PC-3 (cell line): ENCODE measurements around the gene SULT1E1. TPM values are rescaled to one million over a fixed set of nuclear protein-coding genes. Genes with fewer than 3 reads are reported as not detected.

Experiments
- ATAC-seq: fragments of 200-7000 bp; cut with Tn5 transposase; 2 replicates; pipeline ENCODE4 v1.9.1; 2020; ENCODE audit warnings: mild to moderate bottlenecking, moderate library complexity
- BruUV-seq: library from RNA; stranded (reverse); fragments of 400-500 nt; replicated peaks from 2 replicates; lab custom pipeline; 2021; lab: Mats Ljungman, UMichigan
- CTCF ChIA-PET: fragments of 300-600 bp; sonication (Branson Sonifier 250); formaldehyde crosslinking; loops from one replicate; lab custom pipeline; 2022; ENCODE audit warnings: antibody characterized with exemption; lab: Charles Lee
- POLR2A ChIA-PET: fragments of 300-600 bp; sonication (Branson Sonifier 250); formaldehyde crosslinking; loops from one replicate; lab custom pipeline; 2022; ENCODE audit warnings: antibody characterized with exemption; ENCODE audit not compliant: unreplicated experiment; lab: Charles Lee
- DNase-seq: peaks from one replicate; pipeline ENCODE4 v3.0.0-alpha.2; 2015
- H2AFZ ChIP-seq: fragments of 300-600 bp; sonication (generic); 2 replicates; pipeline ENCODE4 v1.6.0; 2016; ENCODE audit warnings: antibody characterized with exemption, low read length
- H3F3A ChIP-seq: fragments of 300-600 bp; sonication (generic); one replicate; pipeline ENCODE4 v1.6.0; 2017; ENCODE audit warnings: antibody characterized with exemption, low read length, control low read depth, mild to moderate bottlenecking; ENCODE audit not compliant: unreplicated experiment
- H3K27ac ChIP-seq: fragments of 300-600 bp; sonication (generic); 2 replicates; pipeline ENCODE4 v1.5.1; 2016; ENCODE audit warnings: mild to moderate bottlenecking, low read length
- H3K27me3 ChIP-seq: fragments of 300-600 bp; sonication (generic); 2 replicates; pipeline ENCODE4 v1.6.1; 2016; ENCODE audit warnings: low read length, mixed read lengths
- H3K36me3 ChIP-seq: fragments of 300-600 bp; sonication (generic); 2 replicates; pipeline ENCODE4 v1.6.1; 2016; ENCODE audit warnings: low read depth, mixed run types, low read length, mixed read lengths
- H3K4me1 ChIP-seq: fragments of 300-600 bp; sonication (generic); 2 replicates; pipeline ENCODE4 v1.5.1; 2016; ENCODE audit warnings: low read length; ENCODE audit not compliant: insufficient read depth
- H3K4me2 ChIP-seq: fragments of 300-600 bp; sonication (generic); 2 replicates; pipeline ENCODE4 v1.6.0; 2016; ENCODE audit warnings: low read length
- H3K4me3 ChIP-seq: fragments of 300-600 bp; sonication (generic); 2 replicates; pipeline ENCODE4 v1.5.1; 2016; ENCODE audit warnings: mild to moderate bottlenecking, low read length, mixed read lengths
- H3K79me2 ChIP-seq: fragments of 300-600 bp; sonication (generic); 2 replicates; pipeline ENCODE4 v1.6.1; 2017; ENCODE audit warnings: low read length, mixed read lengths
- H3K9ac ChIP-seq: fragments of 300-600 bp; sonication (generic); 2 replicates; pipeline ENCODE4 v1.6.0; 2016; ENCODE audit warnings: mild to moderate bottlenecking, low read length
- H3K9me2 ChIP-seq: fragments of 300-600 bp; sonication (generic); replicated peaks from 2 replicates; pipeline ENCODE4 v1.6.1; 2016; ENCODE audit warnings: mixed run types, low read length, mixed read lengths
- H3K9me3 ChIP-seq: fragments of 300-600 bp; sonication (generic); 2 replicates; pipeline ENCODE4 v1.6.1; 2016; ENCODE audit warnings: low read length, mixed read lengths
- H4K20me1 ChIP-seq: fragments of 300-600 bp; sonication (generic); 2 replicates; pipeline ENCODE4 v1.6.1; 2016; ENCODE audit warnings: low read length, mixed read lengths
- EZH2 ChIP-seq: fragments of 300-600 bp; sonication (generic); IDR thresholded peaks from one replicate; pipeline ENCODE4 v1.6.1; 2017; ENCODE audit warnings: antibody characterized with exemption, mild to moderate bottlenecking, low read length; ENCODE audit not compliant: unreplicated experiment
- EZH2phosphoT487 ChIP-seq: fragments of 300-600 bp; sonication (generic); IDR thresholded peaks from 2 replicates; pipeline ENCODE4 v1.6.1; 2018; ENCODE audit warnings: mild to moderate bottlenecking, antibody characterized with exemption, low read length, borderline replicate concordance
- intact Hi-C: fragments of 100-400 bp; cut with micrococcal nuclease; formaldehyde crosslinking; loops from 2 replicates; pipeline ENCODE4 v1.9.0; 2023
- total RNA-seq: library from RNA; depleted of rRNA; stranded (reverse); fragments of >200 nt; gene quantifications from 2 replicates; pipeline ENCODE4 v1.2.3, GENCODE V29; 2014
- TF ChIP-seq, protein P1 (sequence below): fragments of 300-600 bp; sonication (generic); conservative IDR thresholded peaks from 2 replicates; pipeline ENCODE4 v1.5.1; 2017; ENCODE audit warnings: antibody characterized with exemption, low read depth, mild to moderate bottlenecking, low read length

SULT1E1 gene
- total RNA-seq, 1 experiment from 2014 or later = not detected

DNA sequence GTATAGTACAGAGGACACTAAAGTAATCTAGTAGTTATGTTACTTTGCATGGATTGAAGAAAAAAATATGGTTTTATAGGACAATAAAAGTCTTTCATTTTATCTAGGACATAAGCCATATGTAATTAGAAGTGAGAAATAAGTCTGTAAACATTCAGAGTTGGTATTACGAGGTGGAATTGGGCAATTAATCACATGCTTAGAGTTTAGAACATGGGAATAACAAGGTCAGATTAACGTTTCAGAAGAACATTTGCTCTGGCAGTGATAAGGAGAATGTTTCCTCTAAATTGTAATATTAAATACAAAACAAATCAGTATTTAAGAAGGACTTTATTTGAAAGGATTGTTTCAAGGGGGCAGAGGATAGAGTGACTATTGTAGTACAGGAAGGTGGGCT is 15.6 kb upstream of the SULT1E1 start:
- POLR2A ChIA-PET = no interaction called here
- Histone ChIP-seq H2AFZ (no peak overlapping the region), H3K4me3 (no peak overlapping the region), H3K27ac (no peak overlapping the region), H3K4me2 (no peak overlapping the region), H3K4me1 (no peaks in the 10 kb centered on the region), H4K20me1 (no peaks in the 10 kb centered on the region), H3K9me3 (no peaks in the 10 kb centered on the region), H3K36me3 (no peaks in the 10 kb centered on the region), H3K9me2 (no peaks in the 10 kb centered on the region), H3K79me2 (no peaks in the 10 kb centered on the region), H3K9ac (no peak overlapping the region), H3F3A (no peaks in the 10 kb centered on the region), H3K27me3 (no peaks in the 10 kb centered on the region)
- TF ChIP-seq, protein P1, sequence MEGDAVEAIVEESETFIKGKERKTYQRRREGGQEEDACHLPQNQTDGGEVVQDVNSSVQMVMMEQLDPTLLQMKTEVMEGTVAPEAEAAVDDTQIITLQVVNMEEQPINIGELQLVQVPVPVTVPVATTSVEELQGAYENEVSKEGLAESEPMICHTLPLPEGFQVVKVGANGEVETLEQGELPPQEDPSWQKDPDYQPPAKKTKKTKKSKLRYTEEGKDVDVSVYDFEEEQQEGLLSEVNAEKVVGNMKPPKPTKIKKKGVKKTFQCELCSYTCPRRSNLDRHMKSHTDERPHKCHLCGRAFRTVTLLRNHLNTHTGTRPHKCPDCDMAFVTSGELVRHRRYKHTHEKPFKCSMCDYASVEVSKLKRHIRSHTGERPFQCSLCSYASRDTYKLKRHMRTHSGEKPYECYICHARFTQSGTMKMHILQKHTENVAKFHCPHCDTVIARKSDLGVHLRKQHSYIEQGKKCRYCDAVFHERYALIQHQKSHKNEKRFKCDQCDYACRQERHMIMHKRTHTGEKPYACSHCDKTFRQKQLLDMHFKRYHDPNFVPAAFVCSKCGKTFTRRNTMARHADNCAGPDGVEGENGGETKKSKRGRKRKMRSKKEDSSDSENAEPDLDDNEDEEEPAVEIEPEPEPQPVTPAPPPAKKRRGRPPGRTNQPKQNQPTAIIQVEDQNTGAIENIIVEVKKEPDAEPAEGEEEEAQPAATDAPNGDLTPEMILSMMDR = no peak
- TF ChIP-seq EZH2phosphoT487 (no peak), EZH2 (no peak)
- BruUV-seq = no TSS peak
- intact Hi-C loops = no loop called here
- ATAC-seq = no peak
- CTCF ChIA-PET = no interaction called here
- no peak for DNase-seq

DNA sequence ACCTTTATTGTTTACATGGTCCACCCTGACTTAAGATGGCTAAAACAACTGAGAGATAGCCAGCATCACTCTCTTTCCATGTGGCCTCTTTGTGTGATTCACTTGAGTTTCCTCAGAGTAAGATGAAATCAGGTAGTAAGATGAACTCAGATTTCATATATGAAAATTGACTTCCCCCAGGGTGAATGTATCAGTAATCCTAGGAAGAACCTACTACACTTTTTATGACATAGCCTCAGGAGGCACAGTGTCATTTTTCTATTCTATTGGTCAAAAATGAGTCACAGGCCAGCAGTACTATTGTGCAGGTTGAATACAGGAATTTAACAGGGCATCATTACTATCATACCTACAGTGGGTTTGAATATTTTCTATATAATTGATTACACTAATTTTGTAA is 14.6 kb upstream of the SULT1E1 start:
- no peaks in the 10 kb centered on the region for H3F3A ChIP-seq
- H3K36me3 ChIP-seq = no peaks in the 10 kb centered on the region
- POLR2A ChIA-PET = no interaction called here
- H3K9me3 ChIP-seq = no peaks in the 10 kb centered on the region
- H3K9ac ChIP-seq = no peak overlapping the region
- no peak for TF ChIP-seq EZH2phosphoT487
- TF ChIP-seq, protein P1 = no peak
- TF ChIP-seq EZH2 = no peak
- no TSS peak for BruUV-seq
- no peaks in the 10 kb centered on the region for H3K27me3 ChIP-seq
- no peak overlapping the region for H2AFZ ChIP-seq
- H3K4me2 ChIP-seq = no peak overlapping the region
- H3K27ac ChIP-seq = no peak overlapping the region
- no peaks in the 10 kb centered on the region for H4K20me1 ChIP-seq
- DNase-seq (peak; percentile 63), ATAC-seq (no peak; the same call in 1 of the 2 replicates)
- CTCF ChIA-PET = no interaction called here
- no peak overlapping the region for H3K4me3 ChIP-seq
- intact Hi-C loops = no loop called here
- H3K4me1 ChIP-seq = no peaks in the 10 kb centered on the region
- no peaks in the 10 kb centered on the region for H3K9me2 ChIP-seq
- H3K79me2 ChIP-seq = no peaks in the 10 kb centered on the region

DNA sequence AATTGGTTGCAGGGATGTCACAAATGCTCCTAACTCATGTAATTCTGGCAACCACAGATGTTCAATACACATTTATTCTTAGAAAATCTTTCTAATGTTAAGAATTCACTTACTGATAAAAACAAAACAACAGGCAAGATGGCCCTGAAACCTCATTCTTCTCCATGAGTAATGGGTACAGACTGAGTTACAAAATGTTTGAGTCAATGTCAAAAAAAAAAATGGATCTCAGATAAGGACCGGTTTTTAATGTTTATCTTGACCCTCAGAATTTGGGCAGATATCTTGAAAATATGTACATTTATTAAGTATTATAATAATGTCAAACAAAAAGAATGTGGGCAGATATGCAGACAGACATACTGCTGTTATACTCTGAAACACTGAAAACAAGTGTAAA is 1.8 kb upstream of the SULT1E1 start:
- ATAC-seq = no peak
- Histone ChIP-seq H3K27me3 (no peaks in the 10 kb centered on the region), H3K9me3 (no peaks in the 10 kb centered on the region), H3K79me2 (no peaks in the 10 kb centered on the region), H3F3A (no peaks in the 10 kb centered on the region), H3K9ac (no peak overlapping the region), H4K20me1 (no peaks in the 10 kb centered on the region), H3K4me3 (no peak overlapping the region), H3K4me1 (peaks cover 7% of the 10 kb centered on the region), H3K27ac (no peak overlapping the region), H3K9me2 (no peaks in the 10 kb centered on the region), H2AFZ (no peak overlapping the region), H3K36me3 (no peaks in the 10 kb centered on the region), H3K4me2 (no peak overlapping the region)
- ChIA-PET CTCF (no interaction called here), POLR2A (no interaction called here)
- no TSS peak for BruUV-seq
- no peak for DNase-seq
- TF ChIP-seq, protein P1 = no peak
- TF ChIP-seq EZH2 (no peak), EZH2phosphoT487 (no peak)
- intact Hi-C loops = no loop called here
